Spleen (tissue), 7 donors: Measurements from ENCODE around the gene ZNF277.

Source experiments
- CTCF ChIP-seq, 11 experiments: fragments of 200-600 bp in 7 of 11; fragments of 450-650 bp in 4 of 11; sonication (generic) in 4 of 11; IDR thresholded peaks in 8 of 11; conservative IDR thresholded peaks in 3 of 11; 1 replicate in 7 of 11; 2 replicates in 4 of 11; pipeline versions ENCODE4 v1.4.0 to v1.8.0; 2016 to 2021; ENCODE audit warnings: antibody characterized with exemption in 11 of 11, inconsistent platforms in 4 of 11, mild to moderate bottlenecking in 1 of 11
- POLR2A ChIP-seq, 3 donors: fragments of 450-650 bp; IDR thresholded peaks; one replicate each; pipeline ENCODE4 v1.5.1; 2017; ENCODE audit warnings: antibody characterized with exemption in 3 of 3, mild to moderate bottlenecking in 1 of 3
- POLR2AphosphoS5 ChIP-seq, 3 donors: sonication (generic); formaldehyde crosslinking; IDR thresholded peaks; one replicate each; pipeline ENCODE4 v1.5.1; 2017; ENCODE audit warnings: antibody characterized with exemption in 3 of 3
- donor health status: DM: no; HTN: no; CAD: no; lungs with moderate emphysema.
- donor health status: DM: no; HTN: no; CAD: no.
- donor health status: DM: no; HTN: no; CAD: no.

DNA sequence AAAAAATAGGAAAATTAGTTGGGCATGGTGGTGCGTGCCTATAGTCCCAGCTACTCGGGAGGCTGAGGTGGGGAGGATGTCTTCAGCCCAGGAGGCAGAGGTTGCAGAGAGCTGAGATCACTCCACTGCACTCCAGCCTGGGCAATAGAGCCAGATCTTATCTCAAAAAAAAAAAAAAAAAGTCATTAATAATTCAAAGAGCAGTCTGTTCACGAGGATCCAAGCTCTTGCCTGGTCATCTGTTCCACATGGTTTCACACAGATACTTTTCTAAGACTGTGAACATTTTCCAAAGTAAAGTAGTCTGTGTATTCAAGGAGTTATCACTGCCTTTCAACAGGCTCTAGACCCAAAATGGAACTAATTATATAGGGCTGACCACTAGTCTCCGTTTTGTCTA lies 86.9 kb downstream of the ZNF277 start:
- TF ChIP-seq CTCF (IDR thresholded peaks at IDR 0.05 in 8 of 11, conservative IDR thresholded peaks at IDR 0.05 in 3 of 11) (no peak), POLR2A (IDR thresholded peaks at IDR 0.05) (no peak), POLR2AphosphoS5 (IDR thresholded peaks at IDR 0.05) (no peak)
